GM12878 (cell line): Measurements from ENCODE around the gene LSAMP. TPM values are rescaled to one million over a fixed set of nuclear protein-coding genes. Genes with fewer than 3 reads are reported as not detected.

Experiments used
- ATAC-seq: fragments of 200-7000 bp; cut with Tn5 transposase; 3 replicates; pipeline ENCODE4 v1.9.1; 2020; ENCODE audit warnings: mild to moderate bottlenecking, moderate library complexity
- BruUV-seq: library from RNA; stranded (reverse); fragments of 400-500 nt; replicated peaks from 2 replicates; lab custom pipeline; 2021; lab: Mats Ljungman, UMichigan
- CTCF ChIA-PET: fragments of 300-600 bp; sonication (Branson Sonifier 250); formaldehyde crosslinking; extraction: SDS; loops from one replicate; lab custom pipeline; 2021; ENCODE audit warnings: inconsistent platforms; lab: Yijun Ruan, JAX
- POLR2A ChIA-PET: fragments of 350-600 bp; formaldehyde crosslinking; extraction: SDS; loops from one replicate; lab custom pipeline; 2021; ENCODE audit warnings: inconsistent platforms; lab: Charles Lee
- RAD21 ChIA-PET: fragments of 300-600 bp; sonication (Branson Sonifier 250); formaldehyde crosslinking; loops from one replicate; lab custom pipeline; 2023; ENCODE audit warnings: antibody characterized with exemption; ENCODE audit not compliant: unreplicated experiment; lab: Charles Lee
- SMC1A ChIA-PET: fragments of 300-600 bp; sonication (Branson Sonifier 250); formaldehyde crosslinking; loops from one replicate; lab custom pipeline; 2023; ENCODE audit not compliant: unreplicated experiment, uncharacterized antibody; lab: Charles Lee
- DNase-seq: peaks from one replicate; pipeline ENCODE4 v3.0.0-alpha.2; 2011; ENCODE audit warnings: low read depth, low spot score
- FAIRE-seq: peaks from 3 replicates; lab custom pipeline; 2011; peaks lifted over from hg19 to GRCh38; lab: Jason Lieb, UNC
- H2AFZ ChIP-seq: 2 replicates; pipeline ENCODE4 v1.6.0; 2011; ENCODE audit warnings: low read depth, low read length, control low read depth; ENCODE audit not compliant: control insufficient read depth
- H3K27ac ChIP-seq: 2 replicates; pipeline ENCODE4 v1.5.1; 2011; ENCODE audit warnings: control low read depth; ENCODE audit not compliant: control insufficient read depth, insufficient read depth
- H3K27me3 ChIP-seq, 2 experiments: replicated peaks in 1 of 2; 2 replicates each; pipeline versions ENCODE4 v1.6.0 to v1.6.1; 2011; ENCODE audit warnings: low read length in 1 of 2; ENCODE audit not compliant: control insufficient read depth in 2 of 2, insufficient read depth in 2 of 2
- H3K36me3 ChIP-seq, 2 experiments: 2 replicates each; pipeline ENCODE4 v1.5.1; 2011; ENCODE audit warnings: low read length in 1 of 2; ENCODE audit not compliant: control insufficient read depth in 2 of 2, insufficient read depth in 2 of 2
- H3K4me1 ChIP-seq: 2 replicates; pipeline ENCODE4 v1.6.1; 2011; ENCODE audit warnings: mild to moderate bottlenecking, low read length, moderate library complexity, mixed read lengths; ENCODE audit not compliant: control insufficient read depth, insufficient read depth
- H3K4me2 ChIP-seq: 2 replicates; pipeline ENCODE4 v1.6.0; 2011; ENCODE audit warnings: control low read depth; ENCODE audit not compliant: control insufficient read depth, insufficient read depth
- H3K4me3 ChIP-seq: fragments of 200-600 bp; sonication (generic); 2 replicates; pipeline ENCODE4 v1.5.1; 2016
- H3K79me2 ChIP-seq: 2 replicates; pipeline ENCODE4 v1.6.0; 2011; ENCODE audit warnings: low read length; ENCODE audit not compliant: control insufficient read depth, insufficient read depth
- H3K9ac ChIP-seq: 2 replicates; pipeline ENCODE4 v1.8.0; 2011; ENCODE audit warnings: low read length, control low read depth, mixed read lengths; ENCODE audit not compliant: control insufficient read depth, insufficient read depth
- H3K9me3 ChIP-seq: replicated peaks from 3 replicates; pipeline ENCODE4 v1.5.1; 2011; ENCODE audit warnings: mild to moderate bottlenecking, low read length; ENCODE audit not compliant: control insufficient read depth, insufficient read depth
- H4K20me1 ChIP-seq: 2 replicates; pipeline ENCODE4 v1.6.0; 2011; ENCODE audit not compliant: control insufficient read depth, insufficient read depth
- CBX5 ChIP-seq: sonication (generic); IDR thresholded peaks from 2 replicates; pipeline ENCODE4 v1.6.1; 2016; ENCODE audit warnings: low read depth, moderate library complexity, mild to moderate bottlenecking, inconsistent platforms
- EGR1 ChIP-seq, 2 experiments: IDR thresholded peaks; 1 replicate in 1 of 2; 2 replicates in 1 of 2; pipeline ENCODE4 v1.6.1; 2011 to 2012; ENCODE audit warnings: low read depth in 2 of 2, low read length in 2 of 2, borderline replicate concordance in 1 of 2, mild to moderate bottlenecking in 1 of 2, moderate library complexity in 1 of 2
- EP300 ChIP-seq, 2 experiments: fragments of 150-350 bp in 1 of 2; IDR thresholded peaks; 2 replicates each; pipeline ENCODE4 v1.6.1; 2011 to 2012; ENCODE audit warnings: low read depth in 2 of 2, low read length in 2 of 2, borderline replicate concordance in 1 of 2, improper control_type of control experiment in 1 of 2, inconsistent platforms in 1 of 2; ENCODE audit not compliant: control insufficient read depth in 1 of 2
- LARP7 ChIP-seq: fragments of 450-650 bp; IDR thresholded peaks from 2 replicates; pipeline ENCODE4 v1.6.1; 2017; ENCODE audit warnings: mild to moderate bottlenecking
- NFXL1 ChIP-seq: fragments of 450-650 bp; IDR thresholded peaks from 2 replicates; pipeline ENCODE4 v1.6.1; 2017; ENCODE audit warnings: antibody characterized with exemption, mild to moderate bottlenecking, borderline replicate concordance
- NR2C2 ChIP-seq: IDR thresholded peaks from 2 replicates; pipeline ENCODE4 v1.6.1; 2011; ENCODE audit warnings: borderline replicate concordance, low read depth; ENCODE audit not compliant: control insufficient read depth, insufficient read length
- RFX5 ChIP-seq: IDR thresholded peaks from 2 replicates; pipeline ENCODE4 v1.6.1; 2011; ENCODE audit warnings: low read depth, low read length, improper control_type of control experiment
- TCF12 ChIP-seq: IDR thresholded peaks from 2 replicates; pipeline ENCODE4 v1.6.1; 2011; ENCODE audit warnings: low read depth, mild to moderate bottlenecking, low read length
- WGBS: methylation state at CpG from one replicate; pipeline ENCODE4 v1.1.6; 2016; ENCODE audit warnings: low lambda C conversion rate; ENCODE audit not compliant: insufficient replicate concordance, insufficient coverage; ENCODE audit errors: missing lambda C conversion rate; 5-methylcytosine and 5-hydroxymethylcytosine counted together
- in situ Hi-C: fragments of 300-500 bp; cut with MboI; formaldehyde crosslinking; loops from 9 replicates; pipeline ENCODE4 v1.14.3; 2018; ENCODE audit warnings: mixed read lengths
- intact Hi-C: fragments of 100-400 bp; cut with micrococcal nuclease; formaldehyde crosslinking; loops from one replicate; pipeline ENCODE4 v1.14.2; 2022; ENCODE audit not compliant: unreplicated experiment
- polyA plus RNA-seq, 11 experiments: library from polyadenylated mRNA; depleted of rRNA in 4 of 11; unstranded in 6 of 11; stranded (reverse) in 5 of 11; fragments of >200 nt; fragmentation: Nextera tagmentation in 4 of 11; fragmentation: Illumina TruSeq in 1 of 11; extraction: Ambion mirVana in 4 of 11; extraction: Trizol in 1 of 11; gene quantifications; 1 replicate in 1 of 11; 2 replicates in 10 of 11; pipeline versions ENCODE4 v1.2.1 to v1.2.3, GENCODE V29; 2011 to 2016; ENCODE audit warnings: inconsistent platforms in 2 of 11, missing spikeins in 2 of 11, low read depth in 1 of 11
- total RNA-seq, 4 experiments: library from RNA; depleted of rRNA in 3 of 4; stranded (reverse); fragments of >200 nt in 3 of 4; fragmentation: Illumina TruSeq in 1 of 4; extraction: Trizol in 1 of 4; gene quantifications; 2 replicates each; pipeline versions ENCODE4 v1.2.1 to v1.2.3, GENCODE V29; 2013 to 2021
- TF ChIP-seq, protein P1 (sequence below): IDR thresholded peaks from 2 replicates; pipeline ENCODE4 v1.6.1; 2012; ENCODE audit warnings: low read depth, low read length, improper control_type of control experiment
- TF ChIP-seq, protein P2 (sequence below): fragments of 450-650 bp; formaldehyde crosslinking; IDR thresholded peaks from 2 replicates; pipeline ENCODE4 v1.4.0; 2020; ENCODE audit warnings: mild to moderate bottlenecking, moderate library complexity

LSAMP gene
- total and polyA plus RNA-seq, 10 of the 15 experiments (the other 5 are each of a cell fraction or from before 2014, with no cell fraction given): 2.0 to 12.7 (median 6.5) TPM

DNA sequence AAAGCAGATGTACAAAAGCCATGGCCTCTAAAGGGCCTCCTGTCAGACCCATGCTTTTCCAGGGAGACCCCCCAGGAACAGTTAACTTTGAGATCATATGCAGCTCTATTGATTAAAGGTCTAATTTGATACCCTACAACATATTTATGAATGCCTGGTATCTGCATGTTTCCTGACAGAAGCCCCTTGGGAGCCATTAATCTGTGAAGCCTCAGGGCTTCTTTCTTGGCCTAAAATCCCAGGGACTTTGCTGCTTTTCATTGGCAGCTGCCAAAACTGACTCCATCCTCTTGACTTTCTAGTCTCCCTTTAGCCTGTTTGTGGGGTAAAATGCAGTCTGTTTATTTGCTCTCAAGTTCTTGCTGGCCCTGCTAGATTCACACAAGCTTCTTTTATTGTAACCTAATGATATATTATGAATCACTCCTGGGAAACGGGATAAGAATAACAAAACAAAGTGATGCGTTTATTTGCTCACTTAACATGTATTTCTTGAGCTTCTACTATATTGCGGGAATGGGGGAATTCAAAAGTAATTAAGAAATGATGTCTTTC, 257.0 kb downstream of the LSAMP start (continued):
- TF ChIP-seq RFX5 (no peak), LARP7 (no peak)
- TF ChIP-seq, protein P1, sequence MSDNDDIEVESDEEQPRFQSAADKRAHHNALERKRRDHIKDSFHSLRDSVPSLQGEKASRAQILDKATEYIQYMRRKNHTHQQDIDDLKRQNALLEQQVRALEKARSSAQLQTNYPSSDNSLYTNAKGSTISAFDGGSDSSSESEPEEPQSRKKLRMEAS: no peak
- TF ChIP-seq, protein P2, sequence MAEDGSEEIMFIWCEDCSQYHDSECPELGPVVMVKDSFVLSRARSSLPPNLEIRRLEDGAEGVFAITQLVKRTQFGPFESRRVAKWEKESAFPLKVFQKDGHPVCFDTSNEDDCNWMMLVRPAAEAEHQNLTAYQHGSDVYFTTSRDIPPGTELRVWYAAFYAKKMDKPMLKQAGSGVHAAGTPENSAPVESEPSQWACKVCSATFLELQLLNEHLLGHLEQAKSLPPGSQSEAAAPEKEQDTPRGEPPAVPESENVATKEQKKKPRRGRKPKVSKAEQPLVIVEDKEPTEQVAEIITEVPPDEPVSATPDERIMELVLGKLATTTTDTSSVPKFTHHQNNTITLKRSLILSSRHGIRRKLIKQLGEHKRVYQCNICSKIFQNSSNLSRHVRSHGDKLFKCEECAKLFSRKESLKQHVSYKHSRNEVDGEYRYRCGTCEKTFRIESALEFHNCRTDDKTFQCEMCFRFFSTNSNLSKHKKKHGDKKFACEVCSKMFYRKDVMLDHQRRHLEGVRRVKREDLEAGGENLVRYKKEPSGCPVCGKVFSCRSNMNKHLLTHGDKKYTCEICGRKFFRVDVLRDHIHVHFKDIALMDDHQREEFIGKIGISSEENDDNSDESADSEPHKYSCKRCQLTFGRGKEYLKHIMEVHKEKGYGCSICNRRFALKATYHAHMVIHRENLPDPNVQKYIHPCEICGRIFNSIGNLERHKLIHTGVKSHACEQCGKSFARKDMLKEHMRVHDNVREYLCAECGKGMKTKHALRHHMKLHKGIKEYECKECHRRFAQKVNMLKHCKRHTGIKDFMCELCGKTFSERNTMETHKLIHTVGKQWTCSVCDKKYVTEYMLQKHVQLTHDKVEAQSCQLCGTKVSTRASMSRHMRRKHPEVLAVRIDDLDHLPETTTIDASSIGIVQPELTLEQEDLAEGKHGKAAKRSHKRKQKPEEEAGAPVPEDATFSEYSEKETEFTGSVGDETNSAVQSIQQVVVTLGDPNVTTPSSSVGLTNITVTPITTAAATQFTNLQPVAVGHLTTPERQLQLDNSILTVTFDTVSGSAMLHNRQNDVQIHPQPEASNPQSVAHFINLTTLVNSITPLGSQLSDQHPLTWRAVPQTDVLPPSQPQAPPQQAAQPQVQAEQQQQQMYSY (CRISPR knock-in tag): no peak

DNA sequence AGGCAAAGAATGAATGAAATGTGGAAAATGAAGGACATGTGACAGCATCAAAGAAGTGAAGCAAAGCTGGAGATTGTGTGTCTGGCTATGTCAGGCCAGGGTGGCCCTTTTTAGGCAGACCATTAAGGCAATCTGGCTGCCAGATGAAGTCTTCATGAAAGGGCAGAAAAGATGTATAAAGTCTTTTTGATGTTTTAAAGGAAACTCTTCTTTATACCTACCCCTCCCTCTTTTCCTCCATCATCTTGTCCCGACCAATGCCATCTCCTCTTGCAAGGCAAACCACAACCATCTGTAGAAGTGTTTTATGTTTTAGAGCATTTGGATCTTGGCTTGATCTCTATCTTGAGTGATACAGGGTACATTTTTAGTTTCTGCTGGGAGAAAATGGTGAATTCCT, 259.2 kb downstream of the LSAMP start:
- 0% methylated on average over 1 of the region's 1 CpG for WGBS
- ChIA-PET SMC1A (interaction anchor here (0.6 to 1.3 kb wide), 5 partner anchors 9 to 132 kb away, joined by 3 read pairs; no protein-coding TSS in a partner anchor), POLR2A (interaction anchor here (0.7 kb wide), 2 partner anchors 113 to 224 kb away, joined by 4 read pairs; no protein-coding TSS in a partner anchor), RAD21 (no interaction called here), CTCF (no interaction called here)
- Histone ChIP-seq H3K9me3 (no peaks in the 10 kb centered on the region), H3K9ac (no peak overlapping the region), H4K20me1 (no peaks in the 10 kb centered on the region), H3K4me3 (no peak overlapping the region), H3K4me2 (no peak overlapping the region), H3K79me2 (no peaks in the 10 kb centered on the region), H2AFZ (no peak overlapping the region), H3K36me3 (no peaks in the 10 kb centered on the region), H3K27me3 (no peaks in the 10 kb centered on the region), H3K27ac (no peak overlapping the region), H3K4me1 (no peaks in the 10 kb centered on the region)
- in situ Hi-C loops: no loop called here
- intact Hi-C loops: no loop called here
- DNase-seq (no peak), FAIRE-seq (no peak), ATAC-seq (no peak)
- no peak for TF ChIP-seq NFXL1
- TF ChIP-seq CBX5: no peak
- TF ChIP-seq EP300 (IDR thresholded peaks at IDR 0.05; ENCODE audit: borderline replicate concordance in 1 of 2, control insufficient read depth in 1 of 2, low read depth in 2 of 2, low read length in 2 of 2): no peak
- TF ChIP-seq NR2C2: no peak
- TF ChIP-seq TCF12: no peak
- TF ChIP-seq EGR1 (IDR thresholded peaks at IDR 0.05; ENCODE audit: borderline replicate concordance in 1 of 2, low read depth in 2 of 2, low read length in 2 of 2): no peak
- no TSS peak for BruUV-seq
